ENCODE results near the gene CNTNAP1.

Gene CNTNAP1

GRCh38 chr17:42748202-42748907, 66.0 kb downstream of the CNTNAP1 start:
- no peak for DNase-seq (ENCODE audit: low read depth, low spot score)
- H3K4me3 ChIP-seq (ENCODE audit: low read depth, low read length), result no peak overlapping the region
- POLR2A ChIA-PET, result no interaction called here
- CTCF ChIA-PET, result interaction anchor here (1.3 to 4.6 kb wide), 2 partner anchors 14 to 18 kb away, joined by 3 to 35 read pairs; no protein-coding TSS in a partner anchor
- TF ChIP-seq CTCF (IDR thresholded peaks at IDR 0.05; ENCODE audit: insufficient read depth, low read length, missing control alignments), result no peak

- no peak for TF ChIP-seq CTCF (IDR thresholded peaks at IDR 0.05; ENCODE audit: insufficient read depth, low read length, missing control alignments)
- H3K4me3 ChIP-seq (ENCODE audit: low read depth, low read length), result no peak overlapping the region
- CTCF ChIA-PET, result interaction anchor here (1.2 to 4.6 kb wide), 3 partner anchors 11 to 17 kb away, joined by 3 to 35 read pairs (median 5); no protein-coding TSS in a partner anchor
- DNase-seq (ENCODE audit: low read depth, low spot score), result no peak
- POLR2A ChIA-PET, result no interaction called here
Measured at GRCh38 chr17:42748908-42749798, 66.8 kb downstream of the CNTNAP1 start.
